Dedifferentiated amniotic fluid mesenchymal stem cell (primary cell): ENCODE data around the gene TXNL4B.

Source experiments
- DNase-seq: peaks from one replicate; pipeline ENCODE4 v3.0.0-alpha.2; 2016; ENCODE audit errors: extremely low spot score

TXNL4B gene

DNA sequence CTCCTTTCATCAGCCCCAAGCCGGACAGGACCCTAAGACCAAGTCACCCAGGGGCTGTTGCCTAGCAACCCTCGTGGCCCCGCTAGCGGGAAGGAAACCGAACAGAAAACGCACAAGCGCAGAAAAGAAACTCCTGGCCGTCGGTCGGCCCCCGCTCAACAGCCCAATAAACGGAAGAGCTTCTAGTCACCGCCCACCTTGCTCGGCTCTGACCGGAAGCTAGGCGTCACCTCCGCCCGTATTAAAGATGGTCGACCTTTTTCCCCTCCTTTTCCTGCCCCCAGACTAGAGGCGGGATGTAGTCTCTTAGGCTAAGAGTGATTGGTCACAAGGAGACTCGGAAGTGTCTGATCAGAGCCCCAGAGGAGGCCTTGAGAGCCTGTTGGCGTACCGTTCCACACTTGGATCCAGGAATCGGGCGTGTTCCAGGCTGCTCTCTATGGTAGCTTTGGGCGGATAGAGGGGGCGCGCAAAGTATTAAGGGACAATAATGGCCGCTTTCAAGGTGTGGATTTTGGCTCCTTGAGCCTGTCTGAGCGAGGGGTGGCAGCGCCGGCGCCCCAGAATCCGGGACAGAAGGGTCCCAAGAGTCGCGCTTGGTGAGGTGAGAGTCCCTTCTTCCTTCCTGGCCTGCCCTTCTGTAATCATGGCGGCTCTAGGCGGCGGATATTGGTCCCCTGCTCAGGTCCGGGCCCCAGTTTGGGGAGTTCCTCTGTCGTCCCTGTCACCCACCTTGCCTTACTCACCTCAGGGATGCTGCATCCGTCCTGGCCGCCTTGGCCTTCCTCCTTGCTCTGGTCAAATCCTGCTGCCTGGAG is at the start of gene TXNL4B, which contains the start of gene DHX38:
Gene TXNL4B, minus strand, starts transcription at position 173 of the 818 bp plus-strand sequence. CDS start 2,871 bp downstream, outside the sequence.
Gene DHX38, plus strand, starts transcription at position 400 of the 818 bp plus-strand sequence. CDS start 2,311 bp downstream, outside the sequence.
- DNase-seq: peak; percentile 99

GRCh38 chr16:72142476-72142875 is 49.1 kb upstream of the TXNL4B start:
- DNase-seq: no peak

- no peak for DNase-seq
Measured at GRCh38 chr16:72139908-72140307, 46.5 kb upstream of the TXNL4B start.

DNA sequence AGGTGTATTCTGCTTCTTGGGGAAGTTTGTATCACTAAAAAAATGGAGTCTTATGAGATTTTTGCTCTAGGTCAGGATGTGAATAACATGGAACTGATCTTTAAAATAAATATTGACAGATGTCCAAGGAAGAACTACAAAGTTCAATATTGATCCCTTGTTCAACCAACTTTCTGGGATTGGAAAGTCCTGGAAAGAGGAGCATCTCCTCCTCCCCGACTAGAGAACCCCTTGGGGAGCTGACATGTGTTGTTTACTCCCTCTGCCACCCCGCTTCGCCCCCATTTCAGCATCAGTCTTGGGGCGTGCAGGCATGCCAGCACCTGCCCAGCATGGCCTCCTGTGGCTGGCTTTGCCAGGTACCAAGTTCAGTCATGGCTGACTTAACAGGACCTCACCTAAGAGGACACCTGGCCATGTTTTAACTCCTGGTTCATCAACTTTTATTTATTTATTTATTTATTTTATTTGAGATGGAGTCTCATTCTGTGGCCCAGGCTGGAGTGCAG is 44.7 kb upstream of the TXNL4B start:
- DNase-seq: no peak

GRCh38 chr16:72137380-72138063 is 44.1 kb upstream of the TXNL4B start:
- no peak for DNase-seq

DNA sequence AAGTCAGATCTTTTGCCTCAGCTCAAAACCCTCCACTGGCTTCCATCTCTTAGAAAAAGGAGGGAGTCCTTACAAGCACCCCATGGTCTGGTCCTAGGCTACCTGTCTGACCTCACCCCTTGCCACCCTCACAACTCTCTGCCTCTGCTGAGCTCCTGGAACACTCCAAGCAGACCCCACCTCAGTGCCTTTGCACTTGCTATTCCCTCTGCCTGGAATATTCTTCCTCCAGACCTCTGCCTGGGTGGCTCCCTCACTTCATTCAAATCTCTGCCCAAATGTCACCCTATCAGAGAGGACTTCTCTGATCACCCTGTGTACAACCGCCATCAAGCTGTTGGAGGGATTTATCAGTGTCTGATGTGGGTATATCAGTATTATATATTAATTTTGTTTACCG is 41.1 kb upstream of the TXNL4B start:
- no peak for DNase-seq

- no peak for DNase-seq
Measured at GRCh38 chr16:72132726-72133125, 39.3 kb upstream of the TXNL4B start.

DNA sequence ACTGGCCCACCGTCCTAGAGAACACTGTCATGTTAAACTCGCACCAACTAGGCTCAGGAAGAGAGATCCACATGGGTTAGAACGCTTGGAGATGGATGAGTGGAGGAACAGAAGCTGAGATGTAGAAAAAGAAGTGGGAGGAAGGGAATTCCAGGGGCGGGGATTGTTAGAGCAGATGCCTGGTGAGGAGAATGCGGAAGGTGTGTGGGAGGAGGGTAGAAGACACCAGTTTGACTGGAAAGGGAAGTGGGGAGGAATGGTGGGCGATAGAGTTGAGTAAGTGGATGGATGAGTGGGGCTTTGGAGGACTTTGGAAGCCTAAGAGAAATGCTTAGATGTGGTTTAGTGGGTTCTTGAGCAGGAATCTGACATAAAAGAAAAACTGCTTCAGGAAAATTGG is 37.6 kb upstream of the TXNL4B start:
- DNase-seq: no peak

- DNase-seq: no peak
Measured at GRCh38 chr16:72129976-72130656, 36.7 kb upstream of the TXNL4B start.

- no peak for DNase-seq
Measured at GRCh38 chr16:72128701-72129100, 35.3 kb upstream of the TXNL4B start.

DNA sequence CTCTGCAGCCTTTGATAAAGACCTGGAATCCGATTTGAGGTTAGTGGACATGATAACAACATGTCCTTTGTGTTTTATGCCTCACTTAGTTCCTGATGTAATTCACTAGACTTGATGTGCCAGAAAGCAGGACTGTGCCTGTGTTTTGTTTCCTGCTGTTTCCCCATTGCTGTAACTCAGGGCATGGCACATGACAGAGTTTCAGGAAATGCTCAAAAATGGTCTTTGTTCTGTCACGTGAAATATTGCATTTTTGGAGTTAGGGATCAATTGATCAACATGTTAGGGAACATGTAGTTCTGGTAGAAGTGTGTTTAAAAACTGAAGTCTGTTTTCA is 33.0 kb upstream of the TXNL4B start:
- no peak for DNase-seq

DNA sequence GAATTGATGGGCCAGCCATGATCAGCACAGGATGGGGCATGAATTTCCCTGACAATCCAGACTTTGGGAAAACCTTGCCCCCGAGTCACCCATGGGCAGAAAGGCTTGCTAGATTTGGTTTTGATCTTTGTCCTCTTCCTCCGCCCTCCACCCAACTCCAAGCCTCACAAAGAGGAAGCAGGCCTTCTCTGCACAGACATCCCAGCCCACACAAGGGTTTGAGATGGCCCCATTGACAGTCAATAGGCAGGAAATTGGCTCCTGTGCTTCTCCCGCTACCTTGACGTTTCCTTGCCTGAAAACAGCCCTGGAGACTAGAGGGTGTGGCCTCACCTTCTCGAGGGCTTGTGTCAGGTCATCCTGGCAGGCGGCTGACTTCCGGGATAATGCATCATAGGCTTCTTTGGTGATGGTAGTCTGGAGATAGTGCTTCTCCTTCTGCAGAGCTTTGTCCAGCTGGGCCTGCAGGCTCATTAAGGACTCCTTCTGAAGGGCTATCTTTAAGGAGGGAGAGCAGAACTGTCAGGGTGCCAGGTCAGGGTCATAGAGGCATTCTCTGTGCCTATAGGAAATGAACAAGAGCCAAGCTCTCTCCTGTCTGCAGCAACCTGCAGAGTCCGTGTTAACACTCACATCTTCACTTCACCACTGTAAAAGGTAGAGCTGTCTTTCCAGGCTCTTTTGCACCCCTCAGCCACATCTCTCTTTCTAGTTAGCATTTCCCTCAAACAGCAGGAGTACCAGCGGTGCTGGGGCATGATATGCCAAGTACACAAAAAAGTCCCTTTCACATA is 32.4 kb upstream of the TXNL4B start:
- no peak for DNase-seq

DNA sequence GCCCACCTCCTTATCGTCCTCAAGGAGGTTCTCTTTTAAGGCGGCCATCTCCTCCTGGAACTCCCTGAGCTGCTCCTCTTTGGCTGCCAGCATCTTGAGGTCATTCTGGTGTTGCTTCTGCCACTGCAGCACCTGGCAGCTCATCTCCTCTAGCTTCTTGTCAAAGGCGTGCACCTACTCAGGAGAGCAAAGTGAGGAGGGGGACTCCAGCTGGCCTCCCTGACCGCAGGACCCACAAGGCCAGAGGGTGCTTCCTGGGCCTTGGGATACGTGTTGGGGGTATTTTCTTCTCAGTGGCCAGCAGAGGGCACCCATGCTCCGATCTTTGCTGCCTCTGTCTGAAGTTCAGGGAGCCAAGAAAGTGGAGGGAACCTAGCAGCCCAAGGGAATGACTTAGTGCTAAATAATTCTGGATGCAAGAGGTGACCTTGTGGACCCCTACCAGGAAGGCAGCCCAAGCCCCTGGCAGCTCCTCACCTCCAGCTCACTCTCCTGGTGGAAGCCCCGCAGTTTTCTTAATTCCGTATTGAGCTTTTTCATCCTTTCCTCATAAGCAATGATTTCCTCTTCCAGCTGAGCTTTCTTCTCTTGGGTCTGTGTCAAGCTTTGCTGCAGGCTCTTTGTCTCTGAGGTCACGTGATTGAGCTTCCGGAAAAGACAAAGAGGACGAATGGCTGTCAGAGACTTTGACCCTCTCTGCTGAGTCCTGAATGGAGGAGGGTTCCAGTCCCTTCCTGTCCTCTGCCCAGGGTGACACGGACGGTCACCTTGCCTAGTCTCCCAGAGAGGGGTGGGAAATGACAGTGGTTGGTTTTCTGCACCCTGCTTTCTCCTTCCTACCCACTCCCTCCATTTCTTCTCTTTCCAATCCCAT is 31.6 kb upstream of the TXNL4B start:
- peak; percentile 60 for DNase-seq

DNA sequence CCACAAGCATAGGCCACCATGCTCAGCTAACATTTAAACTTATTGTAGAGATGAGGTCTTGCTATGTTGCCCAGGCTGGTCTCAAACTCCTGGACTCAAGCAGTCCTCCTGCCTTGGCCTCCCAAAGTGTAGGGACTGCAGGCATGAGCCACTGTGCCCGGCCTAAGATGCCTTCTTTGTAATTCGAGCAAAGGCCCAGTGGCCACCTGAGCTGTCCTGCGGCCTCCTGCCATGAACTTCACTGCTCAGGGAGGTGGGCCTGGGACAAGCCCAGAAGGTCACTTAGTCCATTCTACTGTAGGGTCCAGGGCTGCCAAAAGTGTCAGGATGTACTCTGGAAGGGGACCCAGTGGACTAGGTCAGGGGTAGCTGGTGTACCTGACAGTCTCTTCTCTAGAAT is 30.7 kb upstream of the TXNL4B start:
- no peak for DNase-seq

DNA sequence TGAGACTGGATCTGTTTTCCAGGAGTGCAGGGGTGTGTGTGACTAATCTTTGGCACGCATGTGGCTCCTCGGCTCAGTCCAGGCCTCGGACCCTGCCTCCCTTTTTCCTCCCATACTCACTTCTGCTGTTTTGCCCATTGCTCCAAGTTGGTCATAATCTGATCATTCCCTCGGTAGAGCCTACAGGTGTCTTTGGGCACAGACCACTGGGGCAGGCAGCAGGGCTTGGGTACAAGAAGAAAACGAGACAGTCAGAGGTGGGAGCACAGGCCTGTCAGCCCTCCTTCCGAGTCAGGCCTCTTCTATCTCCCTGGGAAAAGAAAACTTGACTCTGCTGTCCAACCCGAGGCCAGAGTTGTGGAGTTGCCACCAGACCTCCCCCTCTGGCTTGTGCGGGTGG is 30.0 kb upstream of the TXNL4B start:
- DNase-seq: no peak

- DNase-seq: no peak
Measured at GRCh38 chr16:72122916-72123315, 29.5 kb upstream of the TXNL4B start.

DNA sequence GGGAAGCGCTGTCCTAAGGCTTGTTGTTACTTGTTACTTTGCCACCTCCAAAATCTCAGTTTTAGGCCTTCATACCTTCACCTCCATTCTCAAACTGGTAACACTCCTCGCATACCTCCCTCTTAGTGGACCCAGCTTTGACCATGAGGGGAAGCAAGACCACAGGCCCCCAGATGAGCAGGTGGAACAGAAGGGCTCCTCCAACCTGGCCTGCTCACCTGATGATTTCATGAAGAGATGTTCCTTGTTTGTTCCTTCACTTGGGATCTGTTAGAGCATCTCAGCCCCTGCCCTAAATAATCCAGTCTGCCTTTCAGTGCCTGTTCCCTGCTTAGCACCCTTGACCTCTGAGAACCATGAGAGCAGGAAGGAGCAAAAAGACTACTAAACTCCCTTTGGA is 28.9 kb upstream of the TXNL4B start:
- no peak for DNase-seq

- no peak for DNase-seq
Measured at GRCh38 chr16:72120026-72120425, 26.6 kb upstream of the TXNL4B start.

DNA sequence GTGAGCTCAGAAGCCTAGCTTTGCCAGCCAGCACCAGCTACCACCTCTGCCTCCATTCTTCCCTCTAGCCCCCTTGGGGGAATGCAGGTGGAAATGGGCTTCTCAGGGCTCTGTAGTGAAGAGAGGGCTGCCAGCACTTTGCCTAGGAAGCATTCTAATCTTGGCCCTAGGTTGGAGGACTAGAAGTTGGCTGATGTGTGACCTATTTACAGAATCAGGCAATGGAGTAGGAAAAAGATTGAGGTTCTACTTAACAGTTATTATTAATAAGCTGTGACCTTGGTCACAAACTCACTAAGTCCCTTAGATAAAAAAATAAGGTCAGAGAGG is 20.2 kb upstream of the TXNL4B start:
- DNase-seq: no peak

- DNase-seq: no peak
Measured at GRCh38 chr16:72112906-72113615, 19.6 kb upstream of the TXNL4B start.
